NCI-H2029 (cell line): ENCODE results near the gene TREX2.
"Not testable (repeated sequence)": the region's sequence is repeated elsewhere in the genome, so short reads cannot be mapped to it uniquely, and the experiment has no call there.

Experiments
- DNase-seq: peaks from one replicate; lab custom pipeline; 2025; lab: John Stamatoyannopoulos, UW

Gene TREX2

GRCh38 chrX:153406903-153407302 lies 39.0 kb downstream of the TREX2 start:
- DNase-seq = peak; percentile 19

GRCh38 chrX:153406011-153406410 lies 39.8 kb downstream of the TREX2 start:
- no peak for DNase-seq

- no peak for DNase-seq
Observed at GRCh38 chrX:153405426-153405825, 40.4 kb downstream of the TREX2 start.

GRCh38 chrX:153404333-153404732 lies 41.5 kb downstream of the TREX2 start:
- not testable (repeated sequence) for DNase-seq

- DNase-seq = no peak
Observed at GRCh38 chrX:153401133-153401764, 44.6 kb downstream of the TREX2 start, which contains the start of gene PNMA6E. PNMA6E (minus strand) TSS chrX:153401350; CDS start chrX:153398849, 2,501 bp downstream.

GRCh38 chrX:153400146-153401132 lies 45.4 kb downstream of the TREX2 start:
- DNase-seq = no peak

- DNase-seq = peak; percentile 13
Observed at GRCh38 chrX:153398275-153398960, 47.4 kb downstream of the TREX2 start.

- DNase-seq = peak; percentile 82
Observed at GRCh38 chrX:153397256-153397960, 48.4 kb downstream of the TREX2 start.

- DNase-seq = no peak
Observed at GRCh38 chrX:153396320-153397195, 49.3 kb downstream of the TREX2 start.

GRCh38 chrX:153395613-153396319 lies 50.1 kb downstream of the TREX2 start:
- DNase-seq = no peak

- DNase-seq = no peak
Observed at GRCh38 chrX:153394612-153395011, 51.2 kb downstream of the TREX2 start.
